Measurements from ENCODE around the gene RBP5.

Gene RBP5

DNA sequence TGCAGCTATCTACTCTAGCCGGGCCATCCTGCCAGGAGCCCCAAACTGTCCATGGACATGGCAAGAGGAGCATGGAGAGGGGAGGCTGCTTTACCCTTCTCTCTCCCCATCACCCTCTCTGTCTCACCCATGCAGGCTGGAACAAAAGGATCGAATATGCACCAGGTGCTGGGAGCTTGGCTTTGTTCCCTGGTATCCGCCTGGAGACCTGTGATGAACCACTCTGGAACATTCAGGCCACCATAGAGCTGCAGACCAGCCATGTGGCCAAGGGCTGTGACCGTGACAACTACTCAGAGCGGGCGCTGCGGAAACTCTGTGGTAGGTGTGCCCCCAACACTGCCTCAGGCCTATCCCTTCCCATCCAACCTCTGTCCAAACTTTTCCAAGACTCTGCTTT is 7.4 kb upstream of the RBP5 start:
- DNase-seq (ENCODE audit: low read depth): no peak
- TF ChIP-seq, protein P1, sequence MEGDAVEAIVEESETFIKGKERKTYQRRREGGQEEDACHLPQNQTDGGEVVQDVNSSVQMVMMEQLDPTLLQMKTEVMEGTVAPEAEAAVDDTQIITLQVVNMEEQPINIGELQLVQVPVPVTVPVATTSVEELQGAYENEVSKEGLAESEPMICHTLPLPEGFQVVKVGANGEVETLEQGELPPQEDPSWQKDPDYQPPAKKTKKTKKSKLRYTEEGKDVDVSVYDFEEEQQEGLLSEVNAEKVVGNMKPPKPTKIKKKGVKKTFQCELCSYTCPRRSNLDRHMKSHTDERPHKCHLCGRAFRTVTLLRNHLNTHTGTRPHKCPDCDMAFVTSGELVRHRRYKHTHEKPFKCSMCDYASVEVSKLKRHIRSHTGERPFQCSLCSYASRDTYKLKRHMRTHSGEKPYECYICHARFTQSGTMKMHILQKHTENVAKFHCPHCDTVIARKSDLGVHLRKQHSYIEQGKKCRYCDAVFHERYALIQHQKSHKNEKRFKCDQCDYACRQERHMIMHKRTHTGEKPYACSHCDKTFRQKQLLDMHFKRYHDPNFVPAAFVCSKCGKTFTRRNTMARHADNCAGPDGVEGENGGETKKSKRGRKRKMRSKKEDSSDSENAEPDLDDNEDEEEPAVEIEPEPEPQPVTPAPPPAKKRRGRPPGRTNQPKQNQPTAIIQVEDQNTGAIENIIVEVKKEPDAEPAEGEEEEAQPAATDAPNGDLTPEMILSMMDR (IDR thresholded peaks at IDR 0.05; ENCODE audit: insufficient read depth, low read depth, low read length, missing control alignments): no peak
- H3K4me3 ChIP-seq (ENCODE audit: low read length): no peak overlapping the region

DNA sequence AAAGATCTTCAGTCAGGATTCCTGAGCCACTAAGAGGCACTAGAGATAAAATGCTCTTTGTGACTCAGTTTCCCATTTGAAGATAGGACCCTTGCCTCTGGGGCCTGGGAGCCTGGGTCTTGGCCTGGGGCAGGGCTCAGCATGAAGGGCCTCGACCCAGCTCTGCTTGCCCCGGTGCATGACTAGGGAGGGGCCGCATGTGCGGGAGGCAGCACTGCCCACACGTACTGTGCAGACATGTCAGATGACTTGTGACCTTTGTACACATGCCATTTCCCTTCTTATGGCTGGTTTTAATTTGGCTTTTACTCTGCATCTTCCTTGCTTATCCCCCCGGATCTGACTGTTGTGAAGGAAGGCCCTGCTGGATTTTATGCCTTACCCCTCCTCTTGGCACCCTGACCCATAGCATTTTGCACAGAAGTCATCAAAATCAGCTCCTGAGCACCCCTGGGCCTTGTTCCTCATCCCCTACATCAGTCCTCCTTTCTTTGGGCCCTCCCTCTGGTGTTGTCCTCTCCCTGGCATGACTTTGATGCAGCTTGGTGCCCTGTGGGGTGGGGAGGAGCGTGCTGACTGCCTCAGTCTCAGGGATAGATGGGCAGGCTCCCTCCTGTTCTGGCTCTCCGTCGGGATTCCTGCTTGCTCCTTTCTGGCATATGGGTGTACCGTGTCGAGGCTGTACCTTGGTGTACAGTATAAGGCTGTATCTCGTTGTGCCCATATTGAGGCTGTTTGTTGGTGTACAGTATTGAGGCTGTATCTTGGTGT is 5.9 kb upstream of the RBP5 start:
- no peak for DNase-seq (ENCODE audit: low read depth)
- H3K4me3 ChIP-seq (ENCODE audit: low read length): no peak overlapping the region
- TF ChIP-seq, protein P1 (IDR thresholded peaks at IDR 0.05; ENCODE audit: insufficient read depth, low read depth, low read length, missing control alignments): no peak

DNA sequence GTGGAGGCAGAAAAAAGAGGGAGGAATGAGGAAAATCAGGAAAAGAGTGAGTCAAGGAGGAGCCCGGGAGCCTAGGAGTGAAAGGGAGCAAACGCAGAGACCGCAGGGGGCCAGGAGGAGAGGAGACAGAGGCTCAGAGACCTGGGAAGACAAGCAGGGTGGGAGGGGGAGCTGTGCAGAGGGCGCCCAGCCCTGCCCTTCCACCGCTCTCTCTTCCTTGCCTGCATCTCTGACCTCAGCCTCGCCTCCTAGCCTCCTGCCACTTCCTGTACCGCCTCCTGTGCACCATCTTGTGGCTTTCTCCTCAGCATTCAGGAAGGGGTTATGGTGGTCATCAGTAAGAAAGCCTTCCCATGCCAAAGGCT is 2.8 kb upstream of the RBP5 start:
- TF ChIP-seq, protein P1 (IDR thresholded peaks at IDR 0.05; ENCODE audit: insufficient read depth, low read depth, low read length, missing control alignments): no peak
- no peak for DNase-seq (ENCODE audit: low read depth)
- H3K4me3 ChIP-seq (ENCODE audit: low read length): peak overlapping the region; percentile 84

DNA sequence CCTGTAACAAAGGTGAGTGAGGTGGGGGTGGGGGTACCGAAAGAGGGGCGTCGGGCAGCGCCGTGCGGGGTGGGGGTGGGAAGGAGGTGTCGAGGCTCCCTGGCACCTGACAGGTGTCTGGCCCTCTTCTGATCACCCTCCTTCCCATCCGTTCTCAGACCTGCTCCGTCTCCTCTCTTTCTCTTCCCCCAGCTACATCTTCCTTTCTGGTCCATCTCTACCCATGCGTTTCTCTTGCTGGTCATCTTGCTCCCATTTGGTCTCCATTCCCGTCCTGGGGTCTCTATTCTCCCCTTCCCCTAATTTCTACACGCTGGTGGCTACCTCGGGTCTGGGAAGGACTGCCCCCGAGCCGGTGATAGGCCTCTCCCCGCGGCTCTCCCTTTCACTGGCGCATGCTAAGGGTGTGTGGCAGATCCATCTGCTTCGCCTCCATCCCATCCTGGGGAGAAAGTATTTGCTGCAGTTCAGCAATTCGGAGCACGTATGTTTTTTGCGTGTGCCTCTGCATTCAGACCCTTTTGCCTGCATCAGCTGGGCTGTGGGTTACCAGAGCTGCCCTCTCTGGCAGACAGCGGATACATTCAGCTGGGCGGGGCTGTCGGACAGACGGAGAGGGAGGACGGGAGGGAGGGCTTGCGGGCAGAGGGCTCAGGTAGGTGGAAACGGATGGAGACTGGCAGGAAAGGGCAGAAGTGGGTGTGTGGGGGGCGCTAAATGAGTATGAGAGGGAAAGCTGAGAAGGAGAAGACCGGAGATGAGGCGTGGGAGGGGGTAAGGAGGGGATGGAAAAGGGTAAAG is 2.2 kb upstream of the RBP5 start:
- H3K4me3 ChIP-seq (ENCODE audit: low read length): peak overlapping the region; percentile 84
- TF ChIP-seq, protein P1 (IDR thresholded peaks at IDR 0.05; ENCODE audit: insufficient read depth, low read depth, low read length, missing control alignments): no peak
- DNase-seq (ENCODE audit: low read depth): peak; percentile 55

DNA sequence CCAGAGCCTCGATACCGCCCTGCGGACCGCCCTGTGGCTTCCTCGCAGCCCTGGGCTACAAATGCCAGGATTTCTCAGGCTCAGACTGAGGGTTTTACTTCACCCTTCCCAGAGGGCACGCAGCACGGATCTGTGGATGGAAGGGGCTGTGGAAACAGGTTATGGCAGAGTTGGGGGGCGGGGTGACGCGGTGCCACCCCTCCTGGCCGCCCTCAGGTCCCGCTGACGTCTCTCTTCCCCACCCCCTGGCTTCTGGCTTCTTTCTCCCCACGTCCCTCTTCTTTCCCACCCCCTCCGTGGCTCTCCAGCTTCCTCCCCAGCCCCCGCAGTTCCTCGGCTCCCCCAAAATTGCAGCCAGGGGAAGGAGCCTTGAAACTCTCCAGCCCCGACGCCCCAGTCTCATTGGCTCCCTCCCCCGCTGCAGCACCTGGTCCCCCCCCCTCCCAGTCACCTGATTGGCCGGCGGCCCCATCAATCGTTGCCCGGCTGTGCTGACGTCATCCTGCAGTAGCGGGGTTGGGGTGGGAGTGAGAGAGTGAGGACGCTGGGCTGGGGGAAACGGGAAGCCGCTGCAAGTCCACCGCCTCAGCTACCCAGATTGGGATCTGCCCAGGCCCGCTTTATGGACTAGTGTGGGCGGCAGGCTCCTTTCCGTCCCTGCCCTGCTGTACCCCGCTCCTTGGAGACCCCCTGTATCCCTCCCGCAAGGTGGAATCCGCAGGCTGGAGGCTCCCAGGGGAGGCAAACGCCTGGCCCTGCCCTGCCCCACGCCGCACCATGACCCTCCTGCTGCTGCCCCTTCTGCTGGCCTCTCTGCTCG is 1.4 kb upstream of the RBP5 start, which contains the start of gene CLSTN3:
Gene CLSTN3, plus strand, starts transcription at position 500 of the 820 bp plus-strand sequence. Its CDS starts 278 bp downstream, at position 778.
- TF ChIP-seq, protein P1 (IDR thresholded peaks at IDR 0.05; ENCODE audit: insufficient read depth, low read depth, low read length, missing control alignments): no peak
- DNase-seq (ENCODE audit: low read depth): peak; percentile 90
- H3K4me3 ChIP-seq (ENCODE audit: low read length): peak within 1 kb of the TSS; percentile 84

DNA sequence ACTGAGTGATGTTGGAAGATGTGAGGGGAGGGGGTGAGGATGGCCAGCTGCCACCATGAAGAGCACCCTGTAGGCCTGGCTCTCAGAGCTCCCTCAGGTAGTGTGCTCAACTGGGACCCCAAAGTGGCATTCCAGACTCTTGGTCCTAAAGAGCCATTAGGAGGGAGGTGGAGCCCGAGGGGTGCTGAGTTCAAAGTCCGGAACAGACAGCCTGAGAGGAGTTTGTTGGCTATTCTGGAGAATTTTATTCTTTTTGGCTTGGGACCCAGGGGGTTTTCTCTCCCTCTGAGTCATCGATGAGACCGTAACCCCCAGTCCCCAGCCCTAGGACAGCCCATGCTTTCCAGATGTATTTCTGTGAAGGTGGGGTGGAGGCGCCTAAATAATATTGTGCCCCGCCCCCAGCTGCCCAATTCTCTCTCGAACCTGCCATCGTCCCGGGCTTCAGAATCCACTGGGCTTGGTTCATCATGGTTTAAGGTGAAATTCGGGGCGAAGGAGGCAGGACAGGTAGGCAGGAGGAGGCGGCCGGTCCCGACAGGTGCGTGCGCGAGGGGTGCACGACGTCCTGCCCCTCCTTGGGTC is 690 bp upstream of the RBP5 start:
- no peak for DNase-seq (ENCODE audit: low read depth)
- TF ChIP-seq, protein P1 (IDR thresholded peaks at IDR 0.05; ENCODE audit: insufficient read depth, low read depth, low read length, missing control alignments): no peak
- H3K4me3 ChIP-seq (ENCODE audit: low read length): peak overlapping the region; percentile 84
